HG02588 (cell line): ENCODE data around the gene TRIM43.
"Not testable (repeated sequence)": the region's sequence is repeated elsewhere in the genome, so short reads cannot be mapped to it uniquely, and the experiment has no call there.

Experiments used
- ATAC-seq: cut with Tn5 transposase; IDR thresholded peaks from one replicate; pipeline ENCODE4 v1.9.1; 2021; ENCODE audit warnings: mild to moderate bottlenecking, moderate library complexity; ENCODE audit not compliant: unreplicated experiment

TRIM43 gene

DNA sequence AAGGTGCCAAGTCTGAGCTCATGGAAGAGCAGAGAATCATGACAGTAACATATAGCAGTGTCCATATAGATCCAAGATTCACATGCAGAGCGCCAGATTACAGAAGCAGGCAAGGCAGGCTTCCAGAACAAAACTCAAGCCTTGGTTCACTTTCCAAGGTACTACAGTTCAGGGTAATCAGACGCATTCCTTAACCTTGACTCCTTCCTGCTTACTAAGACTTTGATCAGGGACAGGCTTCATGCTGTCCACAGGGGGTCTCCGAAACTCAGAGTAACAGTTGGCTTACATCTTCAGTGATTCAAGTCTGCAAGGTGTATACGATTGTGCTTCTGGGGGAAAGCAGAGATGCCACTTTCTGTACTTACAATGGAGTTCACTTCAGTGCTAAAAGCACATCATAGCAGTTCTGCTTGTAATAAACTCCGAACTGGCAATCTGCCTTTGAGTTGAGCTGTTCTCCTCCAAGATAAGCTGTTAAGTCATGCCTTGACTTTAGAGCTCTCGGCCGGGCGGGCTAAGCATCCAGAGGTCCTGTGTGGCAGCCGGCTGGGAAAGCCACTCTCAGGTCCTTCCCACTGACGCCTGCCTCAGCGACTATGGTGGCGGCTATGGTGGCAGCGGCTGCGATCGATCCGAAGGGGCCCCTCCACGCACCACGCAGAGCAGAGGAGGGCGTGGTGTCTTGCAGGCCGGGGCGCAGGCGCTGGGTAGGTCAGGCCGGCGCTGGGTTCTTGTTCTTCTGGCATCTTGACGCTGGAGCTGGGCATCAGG lies 48.9 kb downstream of the TRIM43 start:
- not testable (repeated sequence) for ATAC-seq

- not testable (repeated sequence) for ATAC-seq
Observed at GRCh38 chr2:95641289-95641575, 49.4 kb downstream of the TRIM43 start.

DNA sequence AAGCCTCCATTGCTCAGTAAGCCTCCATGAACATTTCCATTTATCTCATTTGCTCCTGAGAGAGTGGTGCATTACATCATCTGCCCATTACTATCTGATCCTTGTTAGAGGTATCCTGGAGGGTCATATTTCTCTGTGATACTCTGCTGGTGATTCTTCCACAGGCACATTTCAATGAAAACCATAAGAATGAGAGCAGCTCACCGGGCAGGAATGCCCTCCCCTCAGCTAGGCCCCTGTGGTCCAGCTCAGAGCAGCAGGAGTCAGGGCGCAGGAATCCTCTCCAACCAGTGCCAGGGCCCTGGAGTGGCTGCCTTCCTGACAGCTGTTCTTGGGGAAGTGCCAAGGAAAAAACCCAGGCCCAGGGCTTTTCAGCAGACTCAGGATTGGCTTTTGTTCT lies 50.0 kb downstream of the TRIM43 start:
- not testable (repeated sequence) for ATAC-seq

- ATAC-seq, result not testable (repeated sequence)
Observed at GRCh38 chr2:95642360-95642759, 50.6 kb downstream of the TRIM43 start.

DNA sequence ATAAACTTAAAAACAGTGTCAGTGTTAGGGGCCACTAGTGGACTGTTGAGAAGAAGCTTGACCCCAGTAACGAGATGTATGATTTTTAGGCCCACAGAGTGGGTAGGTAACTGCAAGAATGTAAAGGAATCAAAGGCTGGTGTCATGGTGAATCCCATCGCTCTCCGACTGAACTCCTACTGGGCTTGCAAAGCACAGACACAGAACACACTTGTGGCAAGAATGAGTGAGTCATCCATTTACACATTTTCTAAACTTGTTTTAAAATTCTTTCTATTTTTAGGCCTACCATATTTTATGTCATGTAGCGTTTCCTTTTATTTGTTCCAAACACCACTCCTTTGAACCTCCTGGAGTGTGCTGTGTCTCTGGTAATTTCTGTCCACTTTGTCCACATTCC lies 51.1 kb downstream of the TRIM43 start:
- ATAC-seq, result not testable (repeated sequence)

DNA sequence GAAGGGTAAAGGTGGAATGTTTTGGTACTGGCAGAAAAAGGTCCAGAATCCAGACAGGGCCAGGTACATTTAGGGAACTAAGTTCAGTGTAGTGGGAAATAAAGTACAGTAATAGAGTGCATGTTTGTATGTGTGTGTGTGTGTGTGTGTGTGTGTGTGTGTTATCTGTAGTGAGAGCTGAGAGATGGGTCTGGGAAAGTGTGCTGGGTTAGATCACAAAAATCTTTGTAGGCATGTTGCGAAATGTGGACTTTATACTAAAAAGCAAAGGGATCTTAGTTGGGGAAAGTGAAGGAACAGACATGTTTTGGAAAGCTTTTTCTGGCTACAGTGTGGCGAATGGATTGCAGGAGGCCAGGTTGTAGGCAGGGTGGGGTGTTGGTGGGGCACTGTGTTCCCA lies 53.5 kb downstream of the TRIM43 start:
- not testable (repeated sequence) for ATAC-seq

GRCh38 chr2:95646274-95646994 lies 54.6 kb downstream of the TRIM43 start:
- not testable (repeated sequence) for ATAC-seq

- ATAC-seq, result not testable (repeated sequence)
Observed at GRCh38 chr2:95648894-95649544, 57.2 kb downstream of the TRIM43 start.
